HCT116 (cell line): ENCODE measurements around the gene SYNRG. TPM values are rescaled to one million over a fixed set of nuclear protein-coding genes. Genes with fewer than 3 reads are reported as not detected.

Source experiments
- ATAC-seq: fragments of 200-7000 bp; cut with Tn5 transposase; 2 replicates; pipeline ENCODE4 v1.9.1; 2020; ENCODE audit warnings: mild to moderate bottlenecking, moderate library complexity
- BruUV-seq: library from RNA; stranded (reverse); fragments of 400-500 nt; replicated peaks from 2 replicates; lab custom pipeline; 2021; lab: Mats Ljungman, UMichigan
- CTCF ChIA-PET: fragments of 300-600 bp; sonication (Branson Sonifier 250); formaldehyde crosslinking; loops from one replicate; lab custom pipeline; 2021; ENCODE audit warnings: antibody characterized with exemption; lab: Charles Lee
- POLR2A ChIA-PET: fragments of 300-600, 350-600 bp; sonication (Branson Sonifier 250); formaldehyde crosslinking; loops from one replicate; lab custom pipeline; 2021; ENCODE audit warnings: antibody characterized with exemption; lab: Charles Lee
- RAD21 ChIA-PET, 2 experiments: fragments of 300-600 bp; sonication (Branson Sonifier 250); formaldehyde crosslinking; loops; one replicate each; lab custom pipeline; 2023; ENCODE audit warnings: low total read pairs in 2 of 2; ENCODE audit not compliant: uncharacterized antibody in 2 of 2, unreplicated experiment in 2 of 2, low non-redundant PET in 1 of 2; lab: Charles Lee
- DNase-seq: peaks from one replicate; pipeline ENCODE4 v3.0.0-alpha.2; 2010; ENCODE audit warnings: low read depth, low spot score
- H2AFZ ChIP-seq: fragments of 200-600 bp; shearing (Covaris generic), sonication (generic); 2 replicates; pipeline ENCODE4 v1.6.1; 2017; ENCODE audit warnings: low read depth, mixed run types, mixed read lengths, antibody characterized with exemption, low read length; ENCODE audit not compliant: poor library complexity, severe bottlenecking
- H3K27ac ChIP-seq: 2 replicates; pipeline ENCODE4 v1.5.1; 2012; ENCODE audit warnings: low read depth, low read length
- H3K27me3 ChIP-seq: fragments of 200-600 bp; sonication (generic); 2 replicates; pipeline ENCODE4 v1.6.1; 2016; ENCODE audit warnings: mixed run types, low read length, mixed read lengths; ENCODE audit not compliant: insufficient read depth
- H3K36me3 ChIP-seq, 2 experiments: fragments of 200-500 bp in 1 of 2; fragments of 200-600 bp in 1 of 2; sonication (Bioruptor generic) in 1 of 2; sonication (generic) in 1 of 2; 2 replicates each; pipeline versions ENCODE4 v1.5.1 to v1.6.1; 2014 to 2016; ENCODE audit warnings: low read length in 2 of 2, inconsistent platforms in 1 of 2, mixed read lengths in 1 of 2, mixed run types in 1 of 2; ENCODE audit not compliant: insufficient read depth in 2 of 2, control insufficient read depth in 1 of 2
- H3K4me1 ChIP-seq, 2 experiments: fragments of 200-600 bp in 1 of 2; sonication (generic) in 1 of 2; 2 replicates each; pipeline versions ENCODE4 v1.5.1 to v1.6.1; 2012 to 2017; ENCODE audit warnings: low read length in 2 of 2, inconsistent platforms in 1 of 2, mild to moderate bottlenecking in 1 of 2, mixed read lengths in 1 of 2, mixed run types in 1 of 2, moderate library complexity in 1 of 2; ENCODE audit not compliant: insufficient read depth in 2 of 2, control insufficient read depth in 1 of 2
- H3K4me2 ChIP-seq: fragments of 200-600 bp; sonication (generic); 2 replicates; pipeline ENCODE4 v1.6.1; 2017; ENCODE audit warnings: mixed run types, low read length, mixed read lengths
- H3K4me3 ChIP-seq, 2 experiments: fragments of 200-600 bp in 1 of 2; sonication (generic) in 1 of 2; replicated peaks in 1 of 2; 2 replicates each; pipeline ENCODE4 v1.5.1; 2011 to 2016; ENCODE audit warnings: low read length in 2 of 2, control low read depth in 1 of 2, low read depth in 1 of 2, mild to moderate bottlenecking in 1 of 2, mixed read lengths in 1 of 2, mixed run types in 1 of 2
- H3K79me2 ChIP-seq: fragments of 200-600 bp; sonication (generic); 2 replicates; pipeline ENCODE4 v1.6.1; 2017; ENCODE audit warnings: mild to moderate bottlenecking, mixed run types, low read length, moderate library complexity, mixed read lengths; ENCODE audit not compliant: insufficient read depth
- H3K9ac ChIP-seq: fragments of 200-600 bp; sonication (generic); 2 replicates; pipeline ENCODE4 v1.6.1; 2016; ENCODE audit warnings: low read length, mixed read lengths
- H3K9me2 ChIP-seq: fragments of 200-600 bp; sonication (generic), shearing (Covaris generic); 2 replicates; pipeline ENCODE4 v1.6.1; 2017; ENCODE audit warnings: mixed run types, mild to moderate bottlenecking, moderate library complexity; ENCODE audit not compliant: insufficient read depth
- H3K9me3 ChIP-seq, 2 experiments: fragments of 200-500 bp in 1 of 2; fragments of 200-600 bp in 1 of 2; sonication (Bioruptor generic) in 1 of 2; sonication (generic) in 1 of 2; 2 replicates each; pipeline ENCODE4 v1.6.1; 2014 to 2017; ENCODE audit warnings: low read length in 2 of 2, mixed read lengths in 2 of 2, inconsistent platforms in 1 of 2, low read depth in 1 of 2, mild to moderate bottlenecking in 1 of 2, mixed run types in 1 of 2, moderate library complexity in 1 of 2; ENCODE audit not compliant: control insufficient read depth in 1 of 2, insufficient read depth in 1 of 2
- H4K20me1 ChIP-seq: fragments of 200-600 bp; sonication (generic), shearing (Covaris generic); 2 replicates; pipeline ENCODE4 v1.6.1; 2017; ENCODE audit warnings: mixed run types, mild to moderate bottlenecking, moderate library complexity; ENCODE audit not compliant: insufficient read depth
- CBX3 ChIP-seq: IDR thresholded peaks from 2 replicates; pipeline ENCODE4 v1.6.1; 2012; ENCODE audit warnings: low read depth
- ELF1 ChIP-seq: IDR thresholded peaks from 2 replicates; pipeline ENCODE4 v1.6.1; 2012; ENCODE audit warnings: low read depth, borderline replicate concordance
- POLR2AphosphoS5 ChIP-seq: IDR thresholded peaks from 2 replicates; pipeline ENCODE4 v1.6.1; 2011; ENCODE audit warnings: mild to moderate bottlenecking, low read depth, low read length, moderate library complexity
- SIN3A ChIP-seq: IDR thresholded peaks from 2 replicates; pipeline ENCODE4 v1.6.1; 2012; ENCODE audit warnings: low read depth
- SP1 ChIP-seq: IDR thresholded peaks from 2 replicates; pipeline ENCODE4 v1.6.1; 2012; ENCODE audit warnings: low read depth
- YY1 ChIP-seq: IDR thresholded peaks from 2 replicates; pipeline ENCODE4 v1.6.1; 2011; ENCODE audit warnings: low read length, low read depth, moderate library complexity, mild to moderate bottlenecking; ENCODE audit not compliant: insufficient replicate concordance; ENCODE audit errors: extremely low read depth
- ZFX ChIP-seq: fragments of 450-650 bp; IDR thresholded peaks from 2 replicates; pipeline ENCODE4 v1.6.1; 2017
- ZNF274 ChIP-seq: fragments of 200-500 bp; sonication (Bioruptor generic); IDR thresholded peaks from 2 replicates; pipeline ENCODE4 v1.6.1; 2014; ENCODE audit warnings: mild to moderate bottlenecking, low read depth, low read length, inconsistent platforms
- intact Hi-C: fragments of 100-400 bp; cut with micrococcal nuclease; formaldehyde crosslinking; loops from 2 replicates; pipeline ENCODE4 v1.10.0; 2022
- total RNA-seq: library from RNA; stranded (reverse); gene quantifications from one replicate; pipeline ENCODE4 v1.2.1, GENCODE V29; 2021; ENCODE audit not compliant: unreplicated experiment

The SYNRG gene
- total RNA-seq, 1 experiment from 2014 or later: 23.8 TPM

DNA sequence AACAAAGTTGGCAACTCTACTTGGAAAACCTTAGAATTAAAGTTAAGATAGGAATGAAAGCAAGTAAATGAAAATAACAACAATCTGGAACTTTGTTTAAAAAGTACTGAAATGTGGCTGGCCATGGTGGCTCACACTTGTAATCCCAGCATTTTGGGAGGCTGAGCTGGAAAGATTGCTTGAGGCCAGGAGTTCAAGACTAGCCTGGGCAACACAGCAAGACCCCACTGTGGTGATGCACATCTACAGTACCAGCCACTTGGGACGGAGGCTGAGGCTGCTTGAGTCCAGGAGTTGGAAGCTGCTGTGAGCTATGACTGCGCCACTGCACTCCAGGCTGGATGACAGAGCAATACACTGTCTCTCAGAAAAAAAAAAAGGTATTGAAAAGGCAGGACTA lies 51.7 kb downstream of the SYNRG start:
- intact Hi-C loops: loop anchor here (10.0 kb wide), 1 partner anchor 47 kb away; the partner anchor contains the start of gene SYNRG

DNA sequence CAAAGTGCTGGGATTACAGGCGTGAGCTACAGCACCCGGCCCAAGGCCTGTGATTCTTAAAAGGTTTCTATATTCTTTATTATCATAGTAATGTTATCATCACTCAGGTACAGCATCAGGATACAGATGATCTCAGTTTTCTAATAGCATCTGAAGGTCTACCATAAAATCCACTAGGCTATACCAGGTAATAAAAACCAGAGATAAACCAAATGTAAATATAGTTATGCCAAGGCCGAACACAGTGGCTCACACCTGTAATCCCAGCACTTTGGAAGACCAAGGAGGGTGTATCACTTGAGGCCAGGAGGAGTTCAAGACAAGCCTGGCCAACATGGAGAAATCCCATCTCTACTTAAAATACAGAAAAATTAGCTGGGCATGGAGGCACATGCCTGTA lies 53.8 kb downstream of the SYNRG start:
- no TSS peak for BruUV-seq
- Histone ChIP-seq H2AFZ (no peak overlapping the region), H3K4me2 (no peak overlapping the region), H3K9me2 (no peaks in the 10 kb centered on the region), H3K9me3 (no peaks in the 10 kb centered on the region), H3K79me2 (no peaks in the 10 kb centered on the region), H3K9ac (no peak overlapping the region), H3K4me3 (no peak overlapping the region), H3K27ac (no peak overlapping the region), H4K20me1 (no peaks in the 10 kb centered on the region), H3K4me1 (no peaks in the 10 kb centered on the region), H3K36me3 (peaks cover 7 to 21% of the 10 kb centered on the region in 2 experiments; a peak in 3 of 4 replicates), H3K27me3 (no peaks in the 10 kb centered on the region)
- CTCF ChIA-PET: interaction anchor here (0.7 kb wide), 1 partner anchor 15 kb away, joined by 3 read pairs; no protein-coding TSS in a partner anchor
- TF ChIP-seq ZNF274 (no peak), CBX3 (no peak), POLR2AphosphoS5 (no peak), ELF1 (no peak), SP1 (no peak), ZFX (no peak)
- no peak for ATAC-seq
- DNase-seq: no peak
- POLR2A ChIA-PET: no interaction called here
- intact Hi-C loops: loop anchor here (10.0 kb wide), 1 partner anchor 49 kb away; the partner anchor contains the start of gene SYNRG
- RAD21 ChIA-PET: no interaction called here

More for the DNA sequence above, 51.7 kb downstream of the SYNRG start:
- H4K20me1 ChIP-seq: no peaks in the 10 kb centered on the region
- H3K36me3 ChIP-seq: peaks cover 12 to 21% of the 10 kb centered on the region in 2 experiments; a peak in 3 of 4 replicates
- no peak overlapping the region for H3K27ac ChIP-seq
- no TSS peak for BruUV-seq
- no peaks in the 10 kb centered on the region for H3K9me3 ChIP-seq
- ATAC-seq: no peak
- no peaks in the 10 kb centered on the region for H3K4me1 ChIP-seq
- H2AFZ ChIP-seq: no peak overlapping the region
- H3K9ac ChIP-seq: no peak overlapping the region
- ChIA-PET POLR2A (no interaction called here), RAD21 (no interaction called here), CTCF (no interaction called here)
- H3K9me2 ChIP-seq: no peaks in the 10 kb centered on the region
- no peak overlapping the region for H3K4me3 ChIP-seq
- no peaks in the 10 kb centered on the region for H3K27me3 ChIP-seq
- no peaks in the 10 kb centered on the region for H3K79me2 ChIP-seq
- H3K4me2 ChIP-seq: no peak overlapping the region
- DNase-seq: no peak
- TF ChIP-seq SIN3A (no peak), YY1 (no peak), ZNF274 (no peak)
